RWPE1 (cell line): Measurements from ENCODE around the gene PCDHA6.
"Not testable (repeated sequence)": the region's sequence is repeated elsewhere in the genome, so short reads cannot be mapped to it uniquely, and the experiment has no call there.

Source experiments
- CTCF ChIA-PET: fragments of 350-600 bp; sonication (Branson Sonifier 250); formaldehyde crosslinking; extraction: SDS; loops from one replicate; lab custom pipeline; 2021; lab: Yijun Ruan, JAX
- POLR2A ChIA-PET: fragments of 400-600 bp; formaldehyde crosslinking; extraction: SDS; loops from one replicate; lab custom pipeline; 2020; ENCODE audit warnings: antibody characterized with exemption; ENCODE audit not compliant: low non-redundant PET; lab: Yijun Ruan, JAX
- DNase-seq: peaks from one replicate; pipeline ENCODE4 v3.0.0; 2012; ENCODE audit warnings: low spot score
- H3K27ac ChIP-seq: fragments of 450-650 bp; 2 replicates; pipeline ENCODE4 v1.5.1; 2017
- CTCF ChIP-seq: fragments of 450-650 bp; conservative IDR thresholded peaks from 2 replicates; pipeline ENCODE4 v1.5.1; 2017; ENCODE audit warnings: low read depth, mild to moderate bottlenecking

The PCDHA6 gene

GRCh38 chr5:140806834-140807775 is 20.7 kb upstream of the PCDHA6 start, which contains the start of gene PCDHA4:
TSS of gene PCDHA4 (plus strand) at chr5:140807068.
- no peak for DNase-seq
- CTCF ChIA-PET = interaction anchor here (0.6 to 1.9 kb wide), 3 partner anchors 30 to 196 kb away, joined by 3 to 10 read pairs (median 3); partner anchors contain the start of gene PCDHA8
- POLR2A ChIA-PET = no interaction called here
- H3K27ac ChIP-seq = no peak within 1 kb of the TSS
- no peak for TF ChIP-seq CTCF

- CTCF ChIA-PET = interaction anchor here (0.6 to 1.6 kb wide), 2 partner anchors 14 to 195 kb away, joined by 3 to 7 read pairs; no protein-coding TSS in a partner anchor
- POLR2A ChIA-PET, DNase-seq, H3K27ac ChIP-seq: not testable (repeated sequence)
These were observed 19.4 kb upstream of the PCDHA6 start for GRCh38 chr5:140808241-140808888.

GRCh38 chr5:140808889-140809291 is 18.9 kb upstream of the PCDHA6 start:
- ChIA-PET CTCF (interaction anchor here (1.6 kb wide), 1 partner anchor 13 kb away, joined by 7 read pairs; no protein-coding TSS in a partner anchor), POLR2A (no interaction called here)
- TF ChIP-seq CTCF = no peak
- no peak overlapping the region for H3K27ac ChIP-seq
- DNase-seq = no peak

GRCh38 chr5:140821375-140822280 is 6.1 kb upstream of the PCDHA6 start, which contains the start of gene PCDHA5:
TSS of gene PCDHA5 (plus strand) at chr5:140821613.
- DNase-seq = no peak
- ChIA-PET POLR2A (no interaction called here), CTCF (interaction anchor here (0.6 to 1.1 kb wide), 6 partner anchors 13 to 228 kb away, joined by 3 to 7 read pairs (median 3); no protein-coding TSS in a partner anchor)
- no peak within 1 kb of the TSS for H3K27ac ChIP-seq
- TF ChIP-seq CTCF = peak; percentile 70

- ChIA-PET POLR2A (no interaction called here), CTCF (interaction anchor here (0.5 to 1.1 kb wide), 3 partner anchors 8 to 153 kb away, joined by 3 to 7 read pairs (median 3); no protein-coding TSS in a partner anchor)
- no peak overlapping the region for H3K27ac ChIP-seq
- no peak for DNase-seq
- peak; percentile 28; the same call in 1 of the 2 replicates for TF ChIP-seq CTCF
These were observed 5.5 kb upstream of the PCDHA6 start for GRCh38 chr5:140822281-140822629.

GRCh38 chr5:140822969-140823368 is 4.8 kb upstream of the PCDHA6 start:
- DNase-seq, CTCF ChIA-PET, POLR2A ChIA-PET, H3K27ac ChIP-seq: not testable (repeated sequence)

- ChIA-PET CTCF (interaction anchor here (0.6 kb wide), 1 partner anchor 60 kb away, joined by 4 read pairs; no protein-coding TSS in a partner anchor), POLR2A (no interaction called here)
- no peak for DNase-seq
- no peak overlapping the region for H3K27ac ChIP-seq
- TF ChIP-seq CTCF = no peak
These were observed 4.3 kb upstream of the PCDHA6 start for GRCh38 chr5:140823475-140823874.
